Loucy (cell line): ENCODE results near the gene EMX2.

ENCODE experiments used
- H2AFZ ChIP-seq: fragments of 200-600 bp; sonication (generic); 2 replicates; pipeline ENCODE4 v1.6.0; 2016; ENCODE audit warnings: antibody characterized with exemption, mild to moderate bottlenecking, low read length, moderate library complexity
- H3F3A ChIP-seq: fragments of 200-600 bp; 2 replicates; pipeline ENCODE4 v1.6.0; 2016; ENCODE audit warnings: antibody characterized with exemption, low read depth, mild to moderate bottlenecking
- H3K27me3 ChIP-seq: fragments of 200-600 bp; sonication (generic); 2 replicates; pipeline ENCODE4 v1.6.1; 2014; ENCODE audit warnings: low read length, mild to moderate bottlenecking; ENCODE audit not compliant: insufficient read depth, poor library complexity, severe bottlenecking
- H3K36me3 ChIP-seq: fragments of 200-600 bp; sonication (generic); 2 replicates; pipeline ENCODE4 v1.6.1; 2016; ENCODE audit warnings: low read length; ENCODE audit not compliant: insufficient read depth
- H3K4me1 ChIP-seq: fragments of 200-600 bp; sonication (generic); 2 replicates; pipeline ENCODE4 v1.5.1; 2014; ENCODE audit warnings: low read length, mild to moderate bottlenecking; ENCODE audit not compliant: insufficient read depth, poor library complexity, severe bottlenecking
- H3K4me2 ChIP-seq: fragments of 200-600 bp; sonication (generic); 2 replicates; pipeline ENCODE4 v1.6.0; 2014; ENCODE audit warnings: antibody characterized with exemption, low read length, low read depth, mild to moderate bottlenecking; ENCODE audit not compliant: poor library complexity, severe bottlenecking
- H3K4me3 ChIP-seq: fragments of 200-600 bp; sonication (generic); 2 replicates; pipeline ENCODE4 v1.5.1; 2014; ENCODE audit warnings: low read length, mild to moderate bottlenecking, mixed read lengths; ENCODE audit not compliant: poor library complexity, severe bottlenecking
- H3K79me2 ChIP-seq: fragments of 200-600 bp; sonication (generic); 2 replicates; pipeline ENCODE4 v1.6.1; 2014; ENCODE audit warnings: low read length; ENCODE audit not compliant: insufficient read depth
- H3K9ac ChIP-seq: fragments of 200-600 bp; sonication (generic); 2 replicates; pipeline ENCODE4 v1.6.0; 2014; ENCODE audit warnings: mild to moderate bottlenecking, low read depth, low read length, moderate library complexity; ENCODE audit not compliant: poor library complexity, severe bottlenecking
- H3K9me2 ChIP-seq: fragments of 200-600 bp; sonication (generic); replicated peaks from 2 replicates; pipeline ENCODE4 v1.6.1; 2016; ENCODE audit warnings: low read depth, low read length, mixed read lengths
- H3K9me3 ChIP-seq: fragments of 200-600 bp; sonication (generic); 2 replicates; pipeline ENCODE4 v1.6.1; 2014; ENCODE audit warnings: mild to moderate bottlenecking, antibody characterized with exemption, low read length, low read depth; ENCODE audit not compliant: insufficient read depth
- H4K20me1 ChIP-seq: fragments of 200-600 bp; sonication (generic); 2 replicates; pipeline ENCODE4 v1.6.0; 2014; ENCODE audit warnings: antibody characterized with exemption, low read length, mild to moderate bottlenecking; ENCODE audit not compliant: insufficient read depth, poor library complexity, severe bottlenecking
- CTCF ChIP-seq: fragments of 200-600 bp; sonication (generic); conservative IDR thresholded peaks from 2 replicates; pipeline ENCODE4 v1.5.1; 2014; ENCODE audit warnings: mild to moderate bottlenecking, antibody characterized with exemption, low read length
- EZH2phosphoT487 ChIP-seq: fragments of 200-600 bp; IDR thresholded peaks from 2 replicates; pipeline ENCODE4 v1.6.1; 2018; ENCODE audit warnings: antibody characterized with exemption, mild to moderate bottlenecking, moderate library complexity, borderline replicate concordance

Gene EMX2

GRCh38 chr10:117533507-117534281 lies 8.9 kb upstream of the EMX2 start:
- no peak overlapping the region for H3K4me2 ChIP-seq
- no peaks in the 10 kb centered on the region for H3K27me3 ChIP-seq
- no peak overlapping the region for H3K4me3 ChIP-seq
- H3K36me3 ChIP-seq = no peaks in the 10 kb centered on the region
- H3K9me3 ChIP-seq = no peaks in the 10 kb centered on the region
- no peaks in the 10 kb centered on the region for H3K4me1 ChIP-seq
- no peak overlapping the region for H2AFZ ChIP-seq
- no peaks in the 10 kb centered on the region for H4K20me1 ChIP-seq
- H3K9ac ChIP-seq = no peak overlapping the region
- H3K9me2 ChIP-seq = no peaks in the 10 kb centered on the region
- no peaks in the 10 kb centered on the region for H3K79me2 ChIP-seq
- no peaks in the 10 kb centered on the region for H3F3A ChIP-seq
- TF ChIP-seq CTCF (no peak), EZH2phosphoT487 (no peak)

- TF ChIP-seq EZH2phosphoT487 (no peak), CTCF (no peak)
- no peaks in the 10 kb centered on the region for H3K9me3 ChIP-seq
- no peaks in the 10 kb centered on the region for H3F3A ChIP-seq
- no peaks in the 10 kb centered on the region for H3K79me2 ChIP-seq
- H2AFZ ChIP-seq = no peak overlapping the region
- no peaks in the 10 kb centered on the region for H3K9me2 ChIP-seq
- no peaks in the 10 kb centered on the region for H3K4me1 ChIP-seq
- H3K4me2 ChIP-seq = no peak overlapping the region
- no peak overlapping the region for H3K4me3 ChIP-seq
- no peaks in the 10 kb centered on the region for H4K20me1 ChIP-seq
- H3K36me3 ChIP-seq = no peaks in the 10 kb centered on the region
- H3K9ac ChIP-seq = no peak overlapping the region
- H3K27me3 ChIP-seq = no peaks in the 10 kb centered on the region
Measured at GRCh38 chr10:117534321-117535297, 7.9 kb upstream of the EMX2 start.

GRCh38 chr10:117535298-117536071 lies 7.1 kb upstream of the EMX2 start:
- Histone ChIP-seq H2AFZ (no peak overlapping the region), H3K79me2 (no peaks in the 10 kb centered on the region), H3K4me2 (no peak overlapping the region), H3K4me3 (no peak overlapping the region), H3K9ac (no peak overlapping the region), H3K9me3 (no peaks in the 10 kb centered on the region), H3K27me3 (no peaks in the 10 kb centered on the region), H3K4me1 (no peaks in the 10 kb centered on the region), H3K36me3 (no peaks in the 10 kb centered on the region), H3K9me2 (no peaks in the 10 kb centered on the region), H3F3A (no peaks in the 10 kb centered on the region), H4K20me1 (no peaks in the 10 kb centered on the region)
- TF ChIP-seq CTCF (no peak), EZH2phosphoT487 (no peak)
